ENCODE results near the gene RNASE7.

The RNASE7 gene

GRCh38 chr14:21071225-21072030 is 29.3 kb downstream of the RNASE7 start:
- no peak for TF ChIP-seq CTCF (IDR thresholded peaks at IDR 0.05; ENCODE audit: extremely low read depth, insufficient read depth, missing control alignments)
- peak; percentile 93 for DNase-seq (ENCODE audit: low spot score)
- in situ Hi-C loops (cut with MboI; ENCODE audit: low pct_unique_long_range_greater_than_20kb, low sequenced_read_pairs, unreplicated experiment): no loop called here

- DNase-seq (ENCODE audit: low spot score): peak; percentile 33
- in situ Hi-C loops (cut with MboI; ENCODE audit: low pct_unique_long_range_greater_than_20kb, low sequenced_read_pairs, unreplicated experiment): no loop called here
- no peak for TF ChIP-seq CTCF (IDR thresholded peaks at IDR 0.05; ENCODE audit: extremely low read depth, insufficient read depth, missing control alignments)
Measured at GRCh38 chr14:21072031-21072473, 29.9 kb downstream of the RNASE7 start.

GRCh38 chr14:21072781-21073339 is 30.7 kb downstream of the RNASE7 start:
- DNase-seq (ENCODE audit: low spot score): peak; percentile 23
- TF ChIP-seq CTCF (IDR thresholded peaks at IDR 0.05; ENCODE audit: extremely low read depth, insufficient read depth, missing control alignments): no peak
- in situ Hi-C loops (cut with MboI; ENCODE audit: low pct_unique_long_range_greater_than_20kb, low sequenced_read_pairs, unreplicated experiment): no loop called here

- DNase-seq (ENCODE audit: low spot score): peak; percentile 14
- in situ Hi-C loops (cut with MboI; ENCODE audit: low pct_unique_long_range_greater_than_20kb, low sequenced_read_pairs, unreplicated experiment): no loop called here
- TF ChIP-seq CTCF (IDR thresholded peaks at IDR 0.05; ENCODE audit: extremely low read depth, insufficient read depth, missing control alignments): no peak
Measured at GRCh38 chr14:21073921-21074320, 31.8 kb downstream of the RNASE7 start.

GRCh38 chr14:21074398-21075272 is 32.5 kb downstream of the RNASE7 start:
- TF ChIP-seq CTCF (IDR thresholded peaks at IDR 0.05; ENCODE audit: extremely low read depth, insufficient read depth, missing control alignments): no peak
- peak; percentile 19 for DNase-seq (ENCODE audit: low spot score)
- in situ Hi-C loops (cut with MboI; ENCODE audit: low pct_unique_long_range_greater_than_20kb, low sequenced_read_pairs, unreplicated experiment): no loop called here

- no peak for TF ChIP-seq CTCF (IDR thresholded peaks at IDR 0.05; ENCODE audit: extremely low read depth, insufficient read depth, missing control alignments)
- in situ Hi-C loops (cut with MboI; ENCODE audit: low pct_unique_long_range_greater_than_20kb, low sequenced_read_pairs, unreplicated experiment): no loop called here
- peak; percentile 21 for DNase-seq (ENCODE audit: low spot score)
Measured at GRCh38 chr14:21075719-21076437, 33.7 kb downstream of the RNASE7 start.
